ENCODE results near the gene PSMB9. TPM values are rescaled to one million over a fixed set of nuclear protein-coding genes. Genes with fewer than 3 reads are reported as not detected.

Gene PSMB9
- total and polyA plus RNA-seq, 9 of the 15 experiments (the other 6 are each of a cell fraction or from before 2014, with no cell fraction given): 1.1 to 3.7 (median 2.4) TPM

DNA sequence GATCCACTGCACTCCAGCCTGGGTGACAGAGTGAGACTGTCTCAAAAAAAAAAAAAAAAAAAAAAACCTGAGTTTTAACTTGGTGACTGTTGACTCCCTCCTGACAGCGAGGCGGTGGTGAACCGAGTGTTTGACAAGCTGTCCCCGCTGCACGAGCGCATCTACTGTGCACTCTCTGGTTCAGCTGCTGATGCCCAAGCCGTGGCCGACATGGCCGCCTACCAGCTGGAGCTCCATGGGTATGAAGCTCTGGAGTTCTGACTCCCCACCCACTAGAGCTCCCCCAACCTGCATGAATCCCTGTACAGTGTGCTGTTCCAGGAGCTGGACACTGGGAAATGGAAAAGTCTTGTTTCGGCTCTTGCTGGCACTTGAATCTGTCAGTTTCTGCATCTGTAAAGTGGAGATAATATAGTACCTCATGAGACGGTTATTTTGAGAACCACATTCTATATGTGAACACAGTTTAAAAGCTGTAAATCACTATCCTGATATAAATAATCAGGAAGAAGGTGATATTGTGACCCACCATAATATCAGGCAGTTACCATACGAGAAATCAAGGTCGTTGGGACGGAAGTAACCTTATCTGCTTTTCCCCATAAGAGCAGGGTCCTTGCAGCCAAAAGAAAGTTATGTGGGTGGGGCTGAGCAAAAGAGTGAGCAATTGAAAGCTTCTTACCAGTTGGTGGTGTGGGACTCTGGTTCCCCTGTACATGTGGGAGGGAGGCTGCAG, 3.3 kb downstream of the PSMB9 start (continued):
- TF ChIP-seq GATA2 (CRISPR knock-in tag; IDR thresholded peaks at IDR 0.05): peak; percentile 48
- no peak for TF ChIP-seq HEY1 (CRISPR knock-in tag; IDR thresholded peaks at IDR 0.05; ENCODE audit: borderline replicate concordance)
- TF ChIP-seq, protein P1, sequence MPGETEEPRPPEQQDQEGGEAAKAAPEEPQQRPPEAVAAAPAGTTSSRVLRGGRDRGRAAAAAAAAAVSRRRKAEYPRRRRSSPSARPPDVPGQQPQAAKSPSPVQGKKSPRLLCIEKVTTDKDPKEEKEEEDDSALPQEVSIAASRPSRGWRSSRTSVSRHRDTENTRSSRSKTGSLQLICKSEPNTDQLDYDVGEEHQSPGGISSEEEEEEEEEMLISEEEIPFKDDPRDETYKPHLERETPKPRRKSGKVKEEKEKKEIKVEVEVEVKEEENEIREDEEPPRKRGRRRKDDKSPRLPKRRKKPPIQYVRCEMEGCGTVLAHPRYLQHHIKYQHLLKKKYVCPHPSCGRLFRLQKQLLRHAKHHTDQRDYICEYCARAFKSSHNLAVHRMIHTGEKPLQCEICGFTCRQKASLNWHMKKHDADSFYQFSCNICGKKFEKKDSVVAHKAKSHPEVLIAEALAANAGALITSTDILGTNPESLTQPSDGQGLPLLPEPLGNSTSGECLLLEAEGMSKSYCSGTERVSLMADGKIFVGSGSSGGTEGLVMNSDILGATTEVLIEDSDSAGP (CRISPR knock-in tag; IDR thresholded peaks at IDR 0.05): no peak
- TF ChIP-seq GABPB1 (CRISPR knock-in tag; IDR thresholded peaks at IDR 0.05): no peak
- TF ChIP-seq KDM1A (IDR thresholded peaks at IDR 0.05): peak; percentile 93 to 96
- TF ChIP-seq TFAP4 (CRISPR knock-in tag; IDR thresholded peaks at IDR 0.05; ENCODE audit: borderline replicate concordance): peak; percentile 72; the same call in 1 of the 2 replicates
- peak; percentile 61 for TF ChIP-seq STAT5A (IDR thresholded peaks at IDR 0.05; ENCODE audit: borderline replicate concordance, low read length)
- TF ChIP-seq PTBP1 (IDR thresholded peaks at IDR 0.05; ENCODE audit: low read depth, low read length): no peak
- no peak for TF ChIP-seq SRSF7 (optimal IDR thresholded peaks at IDR 0.05; ENCODE audit: low read depth, low read length)
- TF ChIP-seq, protein P2, sequence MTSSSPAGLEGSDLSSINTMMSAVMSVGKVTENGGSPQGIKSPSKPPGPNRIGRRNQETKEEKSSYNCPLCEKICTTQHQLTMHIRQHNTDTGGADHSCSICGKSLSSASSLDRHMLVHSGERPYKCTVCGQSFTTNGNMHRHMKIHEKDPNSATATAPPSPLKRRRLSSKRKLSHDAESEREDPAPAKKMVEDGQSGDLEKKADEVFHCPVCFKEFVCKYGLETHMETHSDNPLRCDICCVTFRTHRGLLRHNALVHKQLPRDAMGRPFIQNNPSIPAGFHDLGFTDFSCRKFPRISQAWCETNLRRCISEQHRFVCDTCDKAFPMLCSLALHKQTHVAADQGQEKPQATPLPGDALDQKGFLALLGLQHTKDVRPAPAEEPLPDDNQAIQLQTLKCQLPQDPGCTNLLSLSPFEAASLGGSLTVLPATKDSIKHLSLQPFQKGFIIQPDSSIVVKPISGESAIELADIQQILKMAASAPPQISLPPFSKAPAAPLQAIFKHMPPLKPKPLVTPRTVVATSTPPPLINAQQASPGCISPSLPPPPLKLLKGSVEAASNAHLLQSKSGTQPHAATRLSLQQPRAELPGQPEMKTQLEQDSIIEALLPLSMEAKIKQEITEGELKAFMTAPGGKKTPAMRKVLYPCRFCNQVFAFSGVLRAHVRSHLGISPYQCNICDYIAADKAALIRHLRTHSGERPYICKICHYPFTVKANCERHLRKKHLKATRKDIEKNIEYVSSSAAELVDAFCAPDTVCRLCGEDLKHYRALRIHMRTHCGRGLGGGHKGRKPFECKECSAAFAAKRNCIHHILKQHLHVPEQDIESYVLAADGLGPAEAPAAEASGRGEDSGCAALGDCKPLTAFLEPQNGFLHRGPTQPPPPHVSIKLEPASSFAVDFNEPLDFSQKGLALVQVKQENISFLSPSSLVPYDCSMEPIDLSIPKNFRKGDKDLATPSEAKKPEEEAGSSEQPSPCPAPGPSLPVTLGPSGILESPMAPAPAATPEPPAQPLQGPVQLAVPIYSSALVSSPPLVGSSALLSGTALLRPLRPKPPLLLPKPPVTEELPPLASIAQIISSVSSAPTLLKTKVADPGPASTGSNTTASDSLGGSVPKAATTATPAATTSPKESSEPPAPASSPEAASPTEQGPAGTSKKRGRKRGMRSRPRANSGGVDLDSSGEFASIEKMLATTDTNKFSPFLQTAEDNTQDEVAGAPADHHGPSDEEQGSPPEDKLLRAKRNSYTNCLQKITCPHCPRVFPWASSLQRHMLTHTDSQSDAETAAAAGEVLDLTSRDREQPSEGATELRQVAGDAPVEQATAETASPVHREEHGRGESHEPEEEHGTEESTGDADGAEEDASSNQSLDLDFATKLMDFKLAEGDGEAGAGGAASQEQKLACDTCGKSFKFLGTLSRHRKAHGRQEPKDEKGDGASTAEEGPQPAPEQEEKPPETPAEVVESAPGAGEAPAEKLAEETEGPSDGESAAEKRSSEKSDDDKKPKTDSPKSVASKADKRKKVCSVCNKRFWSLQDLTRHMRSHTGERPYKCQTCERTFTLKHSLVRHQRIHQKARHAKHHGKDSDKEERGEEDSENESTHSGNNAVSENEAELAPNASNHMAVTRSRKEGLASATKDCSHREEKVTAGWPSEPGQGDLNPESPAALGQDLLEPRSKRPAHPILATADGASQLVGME (CRISPR knock-in tag; IDR thresholded peaks at IDR 0.05): no peak
- no peak for TF ChIP-seq IRF1 (CRISPR knock-in tag; IDR thresholded peaks at IDR 0.05; ENCODE audit: borderline replicate concordance)
- no peak for TF ChIP-seq ZNF79 (CRISPR knock-in tag; IDR thresholded peaks at IDR 0.05; ENCODE audit: low read depth)
- TF ChIP-seq ZNF398 (CRISPR knock-in tag; IDR thresholded peaks at IDR 0.05): no peak
- TF ChIP-seq CHD4 (IDR thresholded peaks at IDR 0.05; ENCODE audit: insufficient read depth, insufficient replicate concordance, low read depth, low read length, poor library complexity, severe bottlenecking): no peak
- no peak for TF ChIP-seq ETS2 (tag; IDR thresholded peaks at IDR 0.05; ENCODE audit: borderline replicate concordance, poor library complexity, severe bottlenecking)

Data from K562 (cell line).